SJSA1 (cell line): ENCODE data around the gene MYO10. TPM values are rescaled to one million over a fixed set of nuclear protein-coding genes. Genes with fewer than 3 reads are reported as not detected.

Source experiments
- DNase-seq, 2 experiments: peaks; one replicate each; pipeline ENCODE4 v3.0.0-alpha.2; 2015 to 2020; ENCODE audit warnings: low spot score in 2 of 2, low read depth in 1 of 2
- H3K27ac ChIP-seq: fragments of 250-450 bp; sonication (Bioruptor Pico); 2 replicates; pipeline ENCODE4 v1.5.1; 2020; ENCODE audit warnings: mild to moderate bottlenecking, moderate library complexity
- H3K27me3 ChIP-seq: fragments of 250-450 bp; sonication (Bioruptor Pico); replicated peaks from 2 replicates; pipeline ENCODE4 v1.5.1; 2020; ENCODE audit warnings: mild to moderate bottlenecking, moderate library complexity
- H3K36me3 ChIP-seq: fragments of 250-450 bp; sonication (Bioruptor Pico); 2 replicates; pipeline ENCODE4 v1.5.1; 2020; ENCODE audit warnings: mild to moderate bottlenecking
- H3K4me1 ChIP-seq: fragments of 250-450 bp; sonication (Bioruptor Pico); replicated peaks from 2 replicates; pipeline ENCODE4 v1.6.1; 2021; ENCODE audit warnings: mild to moderate bottlenecking
- H3K4me3 ChIP-seq: fragments of 250-450 bp; sonication (Bioruptor Pico); 2 replicates; pipeline ENCODE4 v1.5.1; 2020; ENCODE audit warnings: mild to moderate bottlenecking
- H3K9me3 ChIP-seq: fragments of 250-450 bp; sonication (Bioruptor Pico); replicated peaks from 2 replicates; pipeline ENCODE4 v1.5.1; 2020; ENCODE audit warnings: mild to moderate bottlenecking
- total RNA-seq: library from RNA; depleted of rRNA; stranded (reverse); fragments of >200 nt; shearing (Covaris generic); gene quantifications from 2 replicates; pipeline ENCODE4 v1.2.3, GENCODE V29; 2014

The MYO10 gene
- total RNA-seq, 1 experiment from 2014 or later: 54.3 TPM

GRCh38 chr5:16791904-16792597 lies 144.0 kb downstream of the MYO10 start:
- Histone ChIP-seq H3K4me3 (no peak overlapping the region), H3K27me3 (no peaks in the 10 kb centered on the region), H3K36me3 (peaks cover 23% of the 10 kb centered on the region), H3K4me1 (0 out of 2 replicates have a peak, but pooled peaks cover 3% of the 10 kb centered on the region), H3K9me3 (no peaks in the 10 kb centered on the region), H3K27ac (no peak overlapping the region)
- no peak for DNase-seq

GRCh38 chr5:16791036-16791705 lies 144.9 kb downstream of the MYO10 start:
- H3K4me1 ChIP-seq: 0 out of 2 replicates have a peak, but pooled peaks cover 3% of the 10 kb centered on the region
- no peak overlapping the region for H3K27ac ChIP-seq
- peak in 1 of 2 experiments; percentile 60 for DNase-seq
- no peaks in the 10 kb centered on the region for H3K27me3 ChIP-seq
- no peaks in the 10 kb centered on the region for H3K9me3 ChIP-seq
- peaks cover 23% of the 10 kb centered on the region for H3K36me3 ChIP-seq
- H3K4me3 ChIP-seq: no peak overlapping the region

GRCh38 chr5:16788957-16789356 lies 147.1 kb downstream of the MYO10 start:
- no peaks in the 10 kb centered on the region for H3K9me3 ChIP-seq
- 0 out of 2 replicates have a peak, but pooled peaks cover 3% of the 10 kb centered on the region for H3K4me1 ChIP-seq
- H3K27me3 ChIP-seq: no peaks in the 10 kb centered on the region
- DNase-seq: no peak
- peaks cover 29% of the 10 kb centered on the region for H3K36me3 ChIP-seq
- no peak overlapping the region for H3K27ac ChIP-seq
- H3K4me3 ChIP-seq: no peak overlapping the region

GRCh38 chr5:16787278-16787677 lies 148.8 kb downstream of the MYO10 start:
- H3K27me3 ChIP-seq: no peaks in the 10 kb centered on the region
- H3K27ac ChIP-seq: no peak overlapping the region
- DNase-seq: no peak
- no peak overlapping the region for H3K4me3 ChIP-seq
- no peaks in the 10 kb centered on the region for H3K9me3 ChIP-seq
- H3K4me1 ChIP-seq: 0 out of 2 replicates have a peak, but pooled peaks cover 3% of the 10 kb centered on the region
- peaks cover 39% of the 10 kb centered on the region for H3K36me3 ChIP-seq

- Histone ChIP-seq H3K4me3 (no peak overlapping the region), H3K4me1 (no peaks in the 10 kb centered on the region), H3K9me3 (no peaks in the 10 kb centered on the region), H3K27me3 (no peaks in the 10 kb centered on the region), H3K27ac (no peak overlapping the region), H3K36me3 (peaks cover 53% of the 10 kb centered on the region)
- DNase-seq: no peak
These were observed 151.0 kb downstream of the MYO10 start for GRCh38 chr5:16784843-16785791.

- no peak for DNase-seq
- peaks cover 50% of the 10 kb centered on the region for H3K36me3 ChIP-seq
- H3K9me3 ChIP-seq: no peaks in the 10 kb centered on the region
- H3K27ac ChIP-seq: no peak overlapping the region
- H3K27me3 ChIP-seq: no peaks in the 10 kb centered on the region
- H3K4me3 ChIP-seq: no peak overlapping the region
- H3K4me1 ChIP-seq: no peaks in the 10 kb centered on the region
These were observed 152.0 kb downstream of the MYO10 start for GRCh38 chr5:16784088-16784487.

- H3K9me3 ChIP-seq: no peaks in the 10 kb centered on the region
- H3K27ac ChIP-seq: no peak overlapping the region
- H3K4me1 ChIP-seq: peaks cover 6% of the 10 kb centered on the region
- no peak overlapping the region for H3K4me3 ChIP-seq
- H3K36me3 ChIP-seq: peaks cover 58% of the 10 kb centered on the region
- H3K27me3 ChIP-seq: no peaks in the 10 kb centered on the region
- DNase-seq: no peak
These were observed 154.1 kb downstream of the MYO10 start for GRCh38 chr5:16781828-16782626.

- DNase-seq: no peak
- peaks cover 59% of the 10 kb centered on the region for H3K36me3 ChIP-seq
- no peak overlapping the region for H3K4me3 ChIP-seq
- H3K27me3 ChIP-seq: no peaks in the 10 kb centered on the region
- H3K27ac ChIP-seq: no peak overlapping the region
- no peaks in the 10 kb centered on the region for H3K9me3 ChIP-seq
- H3K4me1 ChIP-seq: peaks cover 10% of the 10 kb centered on the region
These were observed 155.8 kb downstream of the MYO10 start for GRCh38 chr5:16780325-16780724.

GRCh38 chr5:16777432-16777831 lies 158.7 kb downstream of the MYO10 start:
- H3K4me3 ChIP-seq: no peak overlapping the region
- peaks cover 24% of the 10 kb centered on the region for H3K4me1 ChIP-seq
- H3K36me3 ChIP-seq: peaks cover 42% of the 10 kb centered on the region
- DNase-seq: no peak
- H3K27ac ChIP-seq: no peak overlapping the region
- no peaks in the 10 kb centered on the region for H3K9me3 ChIP-seq
- no peaks in the 10 kb centered on the region for H3K27me3 ChIP-seq

GRCh38 chr5:16776611-16777251 lies 159.4 kb downstream of the MYO10 start:
- Histone ChIP-seq H3K27ac (no peak overlapping the region), H3K9me3 (no peaks in the 10 kb centered on the region), H3K4me1 (peaks cover 24% of the 10 kb centered on the region), H3K36me3 (peaks cover 35% of the 10 kb centered on the region), H3K27me3 (no peaks in the 10 kb centered on the region), H3K4me3 (no peak overlapping the region)
- no peak for DNase-seq

GRCh38 chr5:16774806-16775205 lies 161.3 kb downstream of the MYO10 start:
- no peaks in the 10 kb centered on the region for H3K9me3 ChIP-seq
- peaks cover 32% of the 10 kb centered on the region for H3K36me3 ChIP-seq
- peak; percentile 79 to 80 for DNase-seq
- H3K27ac ChIP-seq: peak overlapping the region; percentile 37
- no peak overlapping the region for H3K4me3 ChIP-seq
- H3K4me1 ChIP-seq: peaks cover 24% of the 10 kb centered on the region
- H3K27me3 ChIP-seq: no peaks in the 10 kb centered on the region

- DNase-seq: peak in 1 of 2 experiments; percentile 42
- no peaks in the 10 kb centered on the region for H3K9me3 ChIP-seq
These were observed 162.1 kb downstream of the MYO10 start for GRCh38 chr5:16773991-16774390.

More at GRCh38 chr5:16773991-16774390, 162.1 kb downstream of the MYO10 start:
- Histone ChIP-seq H3K27ac (0 out of 2 replicates have a peak overlapping the region, but pooled peaks have one; percentile 19), H3K27me3 (no peaks in the 10 kb centered on the region), H3K4me3 (no peak overlapping the region), H3K4me1 (peaks cover 24% of the 10 kb centered on the region), H3K36me3 (peaks cover 34% of the 10 kb centered on the region)
